ENCODE results near the gene MBD2. TPM values are rescaled to one million over a fixed set of nuclear protein-coding genes. Genes with fewer than 3 reads are reported as not detected.

Gene MBD2
- total RNA-seq = 10 to 100 TPM; 13.7 to 47.7 (median 29.4) TPM
- long read RNA-seq = 0 reads

- 0% methylated on average over 9 of the region's 66 CpGs for WGBS (ENCODE audit: insufficient coverage, low coverage, low lambda C conversion rate, missing lambda C conversion rate)
- peaks cover 0 to 20% (median 3%) of the 10 kb centered on the region in 4 donors for H3K4me1 ChIP-seq
- peak within 1 kb of the TSS; percentile 56 to 70 (median 58) for H3K4me3 ChIP-seq
- ATAC-seq (peak; percentile 99 to 100 (median 100)), DNase-seq (peak; percentile 96)
- intact Hi-C loops (cut with DNase I) = no loop called here
- H3K27me3 ChIP-seq = no peaks in the 10 kb centered on the region
- no peaks in the 10 kb centered on the region for H3K9me3 ChIP-seq
- TF ChIP-seq CTCF (IDR thresholded peaks at IDR 0.05) = peak in 3 of 4 donors; percentile 10 to 31 (median 27)
- TF ChIP-seq POLR2A (IDR thresholded peaks at IDR 0.05) = peak; percentile 80
- no peaks in the 10 kb centered on the region for H3K36me3 ChIP-seq
- peak within 1 kb of the TSS; percentile 65 to 74 (median 69) for H3K27ac ChIP-seq
Measured at GRCh38 chr18:54224379-54225014, at the start of gene MBD2. TSS of gene MBD2 (minus strand) at chr18:54224669. CDS start at chr18:54224559, 110 bp downstream.

- ATAC-seq = peak; percentile 54 to 57 (median 55)
Measured at GRCh38 chr18:54269893-54270844, 45.7 kb upstream of the MBD2 start.

GRCh38 chr18:54268751-54269150 lies 44.3 kb upstream of the MBD2 start:
- DNase-seq = no peak

More at GRCh38 chr18:54269893-54270844, 45.7 kb upstream of the MBD2 start:
- H3K4me3 ChIP-seq = peak overlapping the region; percentile 73 to 83 (median 82)
- DNase-seq = peak; percentile 50 to 65 (median 55)
- 12% methylated on average over 15 of the region's 27 CpGs for WGBS (ENCODE audit: insufficient coverage, low coverage, low lambda C conversion rate, missing lambda C conversion rate)
- peaks cover 0 to 4% (median 0%) of the 10 kb centered on the region in 4 donors for H3K4me1 ChIP-seq
- H3K9me3 ChIP-seq = no peaks in the 10 kb centered on the region
- no peak for TF ChIP-seq POLR2A (IDR thresholded peaks at IDR 0.05)
- peak; percentile 46 to 65 (median 60) for TF ChIP-seq CTCF (IDR thresholded peaks at IDR 0.05)
- no peaks in the 10 kb centered on the region for H3K27me3 ChIP-seq
- peaks cover 0 to 4% (median 0%) of the 10 kb centered on the region in 4 donors for H3K36me3 ChIP-seq
- intact Hi-C loops (cut with DNase I) = no loop called here
- H3K27ac ChIP-seq = peak overlapping the region; percentile 72 to 84 (median 77)

More at GRCh38 chr18:54268751-54269150, 44.3 kb upstream of the MBD2 start:
- intact Hi-C loops (cut with DNase I) = no loop called here
- TF ChIP-seq POLR2A (IDR thresholded peaks at IDR 0.05) (no peak), CTCF (IDR thresholded peaks at IDR 0.05) (no peak)
- 53% methylated on average over 4 of the region's 6 CpGs for WGBS (ENCODE audit: insufficient coverage, low coverage, low lambda C conversion rate, missing lambda C conversion rate)
- ATAC-seq = no peak
- H3K4me1 ChIP-seq = peaks cover 0 to 4% (median 0%) of the 10 kb centered on the region in 4 donors
- no peaks in the 10 kb centered on the region for H3K9me3 ChIP-seq
- H3K4me3 ChIP-seq = peak overlapping the region; percentile 73 to 83 (median 82)
- H3K36me3 ChIP-seq = no peaks in the 10 kb centered on the region
- H3K27me3 ChIP-seq = no peaks in the 10 kb centered on the region
- peak overlapping the region; percentile 72 to 84 (median 77) for H3K27ac ChIP-seq

Data from right lobe of liver (tissue), 6 donors.